ENCODE data around the gene ARID1B.

DNA sequence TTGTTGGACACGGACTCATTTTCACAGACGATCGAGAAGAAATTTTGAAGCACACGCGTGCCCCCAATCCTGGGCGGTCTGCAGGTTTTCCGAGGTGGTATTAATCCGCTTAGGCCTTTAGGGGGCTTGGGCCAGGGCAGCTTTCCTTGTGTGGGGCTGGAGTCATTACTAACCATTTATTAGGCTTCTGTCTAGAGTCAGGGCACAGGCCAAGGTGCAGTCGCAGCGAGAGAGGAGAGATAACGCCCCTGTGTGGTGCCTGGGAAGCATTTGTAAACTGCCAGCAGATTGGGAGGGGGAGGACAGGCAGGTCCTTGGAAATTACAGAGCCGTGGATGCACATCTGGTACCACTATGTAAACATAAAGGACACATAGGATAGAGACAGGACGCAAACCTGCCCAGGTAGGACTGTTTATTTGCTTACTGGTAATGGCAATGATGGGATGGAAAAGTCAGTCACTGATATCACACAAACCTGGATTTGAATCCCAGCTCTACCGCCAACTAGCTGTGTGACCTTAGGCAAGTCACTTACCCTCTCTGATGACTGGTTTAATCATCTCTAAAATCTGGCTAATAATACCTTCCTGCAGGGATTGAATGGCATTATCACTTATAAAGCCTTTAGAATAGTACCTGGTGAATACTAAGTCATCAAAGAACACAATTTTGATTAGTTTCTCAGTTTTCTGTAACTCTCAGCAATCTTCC lies 469.8 kb downstream of the ARID1B start:
- TF ChIP-seq, protein P1, sequence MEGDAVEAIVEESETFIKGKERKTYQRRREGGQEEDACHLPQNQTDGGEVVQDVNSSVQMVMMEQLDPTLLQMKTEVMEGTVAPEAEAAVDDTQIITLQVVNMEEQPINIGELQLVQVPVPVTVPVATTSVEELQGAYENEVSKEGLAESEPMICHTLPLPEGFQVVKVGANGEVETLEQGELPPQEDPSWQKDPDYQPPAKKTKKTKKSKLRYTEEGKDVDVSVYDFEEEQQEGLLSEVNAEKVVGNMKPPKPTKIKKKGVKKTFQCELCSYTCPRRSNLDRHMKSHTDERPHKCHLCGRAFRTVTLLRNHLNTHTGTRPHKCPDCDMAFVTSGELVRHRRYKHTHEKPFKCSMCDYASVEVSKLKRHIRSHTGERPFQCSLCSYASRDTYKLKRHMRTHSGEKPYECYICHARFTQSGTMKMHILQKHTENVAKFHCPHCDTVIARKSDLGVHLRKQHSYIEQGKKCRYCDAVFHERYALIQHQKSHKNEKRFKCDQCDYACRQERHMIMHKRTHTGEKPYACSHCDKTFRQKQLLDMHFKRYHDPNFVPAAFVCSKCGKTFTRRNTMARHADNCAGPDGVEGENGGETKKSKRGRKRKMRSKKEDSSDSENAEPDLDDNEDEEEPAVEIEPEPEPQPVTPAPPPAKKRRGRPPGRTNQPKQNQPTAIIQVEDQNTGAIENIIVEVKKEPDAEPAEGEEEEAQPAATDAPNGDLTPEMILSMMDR (IDR thresholded peaks at IDR 0.05 in 8 of 11, conservative IDR thresholded peaks at IDR 0.05 in 3 of 11) = no peak
- TF ChIP-seq POLR2A (IDR thresholded peaks at IDR 0.05) (no peak), POLR2AphosphoS5 (IDR thresholded peaks at IDR 0.05) (no peak)
